GM12864 (cell line): ENCODE data around the gene SPEG.
"Not testable (repeated sequence)": the region's sequence is repeated elsewhere in the genome, so short reads cannot be mapped to it uniquely, and the experiment has no call there.

ENCODE experiments used
- DNase-seq: peaks from one replicate; pipeline ENCODE4 v3.0.0-alpha.2; 2011; ENCODE audit warnings: low read depth
- H3K4me3 ChIP-seq: 2 replicates; pipeline ENCODE4 v1.5.1; 2011; ENCODE audit warnings: mild to moderate bottlenecking, low read depth, low read length, control low read depth
- CTCF ChIP-seq: IDR thresholded peaks from 2 replicates; pipeline ENCODE4 v1.5.1; 2011; ENCODE audit warnings: low read depth, mild to moderate bottlenecking, moderate library complexity, low read length, control low read depth, inconsistent platforms; ENCODE audit errors: missing control alignments

SPEG gene

GRCh38 chr2:219388121-219388906 lies 46.3 kb upstream of the SPEG start:
- DNase-seq: peak; percentile 72
- H3K4me3 ChIP-seq: peak overlapping the region; percentile 34
- peak; percentile 55 for TF ChIP-seq CTCF

DNA sequence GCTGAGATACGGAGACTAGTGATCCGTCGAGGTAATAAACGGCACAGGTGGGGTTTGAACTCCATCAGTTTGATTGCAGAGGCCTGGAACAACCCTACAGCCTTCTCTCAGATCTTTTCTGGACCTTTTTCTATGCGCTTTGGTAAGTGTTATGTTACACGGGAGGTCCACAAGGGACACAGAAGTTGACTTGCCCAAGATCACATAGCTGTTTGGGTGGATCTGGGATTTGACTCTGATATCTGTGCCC lies 45.8 kb upstream of the SPEG start:
- no peak for TF ChIP-seq CTCF
- peak overlapping the region; percentile 34 for H3K4me3 ChIP-seq
- no peak for DNase-seq

DNA sequence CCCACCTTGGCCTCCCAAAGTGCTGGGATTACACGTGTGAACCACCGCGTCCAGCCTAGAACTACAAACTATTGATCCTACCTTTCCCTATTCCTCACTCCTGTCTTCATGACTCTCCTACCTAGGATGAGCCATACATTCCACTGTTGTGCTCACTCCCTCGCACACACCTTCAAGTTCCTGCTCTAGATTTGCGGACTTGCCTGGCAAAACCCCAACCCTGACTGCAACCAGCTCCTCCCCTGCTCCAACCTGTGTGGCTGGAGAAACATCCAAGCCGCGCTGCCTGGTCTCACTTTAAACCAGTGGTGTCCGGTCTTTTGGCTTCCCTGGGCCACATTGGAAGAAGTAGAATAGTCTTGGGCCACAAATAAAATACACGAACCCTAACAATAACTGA lies 41.9 kb upstream of the SPEG start:
- DNase-seq: no peak

GRCh38 chr2:219395056-219395455 lies 39.6 kb upstream of the SPEG start:
- not testable (repeated sequence) for DNase-seq, H3K4me3 ChIP-seq

More for the DNA sequence above, 41.9 kb upstream of the SPEG start:
- no peak for TF ChIP-seq CTCF
- no peak overlapping the region for H3K4me3 ChIP-seq

- no peak overlapping the region for H3K4me3 ChIP-seq
- no peak for TF ChIP-seq CTCF
- no peak for DNase-seq
Observed at GRCh38 chr2:219395609-219396008, 39.0 kb upstream of the SPEG start.

- DNase-seq: no peak
- H3K4me3 ChIP-seq: no peak overlapping the region
- TF ChIP-seq CTCF: no peak
Observed at GRCh38 chr2:219396863-219397457, 37.7 kb upstream of the SPEG start.

DNA sequence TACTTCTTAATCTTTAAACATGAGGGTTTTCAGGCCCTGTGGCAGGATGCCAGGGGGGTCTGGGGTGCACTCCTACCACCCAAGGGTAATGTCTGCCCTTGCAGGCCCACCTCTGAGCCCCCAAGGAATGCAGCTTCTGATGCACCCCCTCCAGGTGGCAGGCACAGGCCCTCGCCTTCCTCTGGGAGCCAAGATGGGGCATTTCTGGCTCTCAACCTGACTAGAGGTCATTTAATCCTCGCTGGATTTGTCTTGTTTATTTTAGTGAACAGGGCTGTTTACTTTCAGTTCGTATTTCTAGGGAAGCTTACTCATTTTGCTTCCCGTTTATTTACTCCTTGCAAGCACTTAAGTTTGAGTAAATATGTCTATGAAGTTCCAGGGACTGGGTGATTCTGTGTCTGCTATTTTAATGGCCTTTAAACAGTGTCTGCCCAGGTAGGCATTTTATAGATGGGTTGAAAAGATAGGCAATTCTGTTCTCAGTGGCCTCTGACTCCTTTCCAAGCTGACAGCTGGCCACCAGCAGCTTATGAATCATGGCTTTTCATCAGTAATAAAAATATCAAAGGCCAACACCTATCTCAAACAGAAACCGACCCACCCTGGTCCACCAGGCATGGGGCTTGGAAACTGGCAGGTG lies 35.8 kb upstream of the SPEG start:
- no peak for DNase-seq
- no peak for TF ChIP-seq CTCF
- no peak overlapping the region for H3K4me3 ChIP-seq
